ENCODE results near the gene UNC5B.
A peak's percentile ranks its signal among the peaks of the same experiment; 100 is the strongest.

UNC5B gene

GRCh38 chr10:71348850-71349249 lies 136.5 kb downstream of the UNC5B start:
- no peak for DNase-seq

GRCh38 chr10:71349406-71349805 lies 137.0 kb downstream of the UNC5B start:
- DNase-seq = no peak

- no peak for DNase-seq
Measured at GRCh38 chr10:71351087-71351486, 138.7 kb downstream of the UNC5B start.

- peak in 1 of 2 donors; percentile 43 for DNase-seq
Measured at GRCh38 chr10:71351628-71352319, 139.4 kb downstream of the UNC5B start.

Measured in inflammatory macrophage treated with lipopolysaccharide for 1 hour (primary cell).